ENCODE data around the gene MBOAT1.

The MBOAT1 gene

GRCh38 chr6:20241102-20241501 is 28.8 kb upstream of the MBOAT1 start:
- H3K4me3 ChIP-seq (ENCODE audit: control insufficient read depth, low read depth, low read length), result no peak overlapping the region
- TF ChIP-seq CTCF (conservative IDR thresholded peaks at IDR 0.05; ENCODE audit: control insufficient read depth, insufficient read depth, low read depth, low read length), result no peak
- DNase-seq (ENCODE audit: low read depth), result no peak

DNA sequence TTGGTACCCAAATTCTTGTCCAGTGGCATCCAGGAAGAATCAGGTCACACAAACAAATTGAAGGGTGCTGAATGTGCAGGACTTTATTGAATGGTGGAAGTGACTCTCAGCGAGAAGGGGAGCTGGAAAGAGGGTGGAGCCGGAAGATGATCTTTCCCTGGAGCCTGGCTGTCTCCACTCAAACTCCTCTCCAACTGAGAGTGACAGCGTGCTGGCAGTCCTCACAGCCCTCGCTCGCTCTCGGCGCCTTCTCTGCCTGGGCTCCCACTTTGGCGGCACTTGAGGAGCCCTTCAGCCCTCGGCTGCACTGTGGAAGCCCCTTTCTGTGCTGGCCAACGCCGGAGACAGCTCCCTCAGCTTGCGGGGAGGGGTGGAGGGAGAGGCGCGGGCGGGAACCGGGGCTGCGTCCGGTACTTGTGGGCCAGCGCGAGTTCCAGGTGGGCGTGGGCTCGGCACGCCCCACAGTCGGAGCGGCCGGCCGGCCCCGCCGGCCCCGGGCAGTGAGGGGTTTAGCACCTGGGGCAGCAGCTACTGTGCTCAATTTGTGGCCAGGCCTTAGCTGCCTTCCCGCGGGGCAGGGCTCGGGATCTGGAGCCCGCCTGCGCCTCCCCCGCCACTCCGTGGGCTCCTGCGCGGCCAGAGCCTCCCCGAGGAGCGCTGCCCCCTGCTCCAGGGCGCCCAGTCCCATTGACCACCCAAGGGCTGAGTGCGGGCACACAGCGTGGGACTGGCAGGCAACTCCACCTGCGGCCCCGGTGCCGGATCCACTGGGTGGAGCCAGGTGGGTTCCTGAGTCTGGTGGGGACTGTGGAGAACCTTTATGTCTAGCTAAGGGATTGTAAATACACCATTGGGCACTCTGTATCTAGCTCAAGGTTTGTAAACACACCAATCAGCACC is 26.7 kb upstream of the MBOAT1 start:
- DNase-seq (ENCODE audit: low read depth), result no peak
- no peak for TF ChIP-seq CTCF (conservative IDR thresholded peaks at IDR 0.05; ENCODE audit: control insufficient read depth, insufficient read depth, low read depth, low read length)

DNA sequence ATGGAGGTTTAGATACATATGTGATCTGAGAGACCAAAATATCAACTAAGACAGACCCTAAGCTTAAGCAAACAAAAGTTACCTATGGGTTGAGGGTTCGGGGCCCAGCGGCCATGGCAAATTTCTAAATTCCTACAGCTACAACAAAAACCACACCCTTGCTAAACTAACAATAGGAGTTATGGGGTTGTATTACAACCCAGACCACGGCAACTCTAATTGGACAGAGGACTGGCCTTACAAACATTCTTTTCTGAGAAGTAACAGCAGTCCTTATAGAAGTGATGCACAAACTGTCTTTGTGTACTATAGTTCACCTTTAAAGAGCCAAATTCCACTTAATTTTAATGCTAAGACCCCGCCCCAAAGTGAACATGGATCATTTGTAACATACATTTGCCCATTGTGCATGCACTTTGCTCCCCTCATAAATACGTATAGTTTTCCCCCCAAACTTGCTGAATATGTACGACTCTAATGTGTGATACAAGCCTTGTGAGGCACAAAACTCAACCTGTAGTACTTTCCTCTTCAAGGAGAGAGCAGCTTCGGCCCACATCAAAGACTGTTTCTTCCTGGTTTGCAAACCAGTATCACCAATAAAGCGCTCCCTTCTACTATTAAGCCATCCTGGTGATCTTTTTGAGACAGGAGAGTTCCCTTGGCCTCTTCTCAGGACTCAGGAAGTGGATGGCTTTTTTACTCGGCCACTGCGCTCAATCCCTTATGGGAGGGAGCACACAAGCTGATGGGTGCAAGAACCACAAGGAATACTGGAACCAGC is 25.6 kb upstream of the MBOAT1 start:
- H3K4me3 ChIP-seq (ENCODE audit: control insufficient read depth, low read depth, low read length), result no peak overlapping the region
- no peak for DNase-seq (ENCODE audit: low read depth)
- no peak for TF ChIP-seq CTCF (conservative IDR thresholded peaks at IDR 0.05; ENCODE audit: control insufficient read depth, insufficient read depth, low read depth, low read length)

More for the DNA sequence above, 26.7 kb upstream of the MBOAT1 start:
- no peak overlapping the region for H3K4me3 ChIP-seq (ENCODE audit: control insufficient read depth, low read depth, low read length)

DNA sequence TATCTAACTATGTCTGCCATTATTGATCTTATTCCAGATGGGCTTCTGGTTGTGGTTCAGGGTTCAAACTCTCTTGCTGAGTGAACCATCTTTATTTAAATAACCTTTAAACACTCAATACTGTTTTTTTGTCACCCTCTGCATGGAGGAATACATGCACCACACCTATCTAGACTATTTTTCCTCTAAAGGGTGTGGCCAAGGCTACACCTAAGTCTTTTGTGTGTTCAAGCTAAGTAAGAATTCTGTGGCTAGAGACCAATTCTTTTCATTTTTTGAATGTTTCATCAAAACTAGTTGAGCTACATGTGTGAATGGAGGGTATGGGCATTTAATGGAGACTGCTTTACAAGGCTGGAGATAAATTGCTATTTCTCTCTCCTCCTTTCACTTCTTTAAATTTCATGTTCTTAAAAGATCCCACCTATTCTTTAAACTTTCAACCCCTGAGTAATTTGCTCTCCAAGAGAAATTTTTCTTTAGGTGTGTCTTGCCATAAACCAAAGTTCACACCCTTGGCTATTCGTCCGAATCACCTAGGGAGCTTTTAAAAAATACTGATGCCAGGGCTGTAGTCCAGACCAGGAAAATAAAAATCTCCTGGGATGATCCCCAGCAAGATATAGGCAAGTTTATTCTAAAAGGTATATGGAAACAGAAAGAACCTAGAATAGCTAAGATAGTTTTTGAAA is 24.8 kb upstream of the MBOAT1 start:
- DNase-seq (ENCODE audit: low read depth), result no peak
- TF ChIP-seq CTCF (conservative IDR thresholded peaks at IDR 0.05; ENCODE audit: control insufficient read depth, insufficient read depth, low read depth, low read length), result no peak
- H3K4me3 ChIP-seq (ENCODE audit: control insufficient read depth, low read depth, low read length), result no peak overlapping the region

GRCh38 chr6:20236344-20236743 is 24.1 kb upstream of the MBOAT1 start:
- no peak overlapping the region for H3K4me3 ChIP-seq (ENCODE audit: control insufficient read depth, low read depth, low read length)
- TF ChIP-seq CTCF (conservative IDR thresholded peaks at IDR 0.05; ENCODE audit: control insufficient read depth, insufficient read depth, low read depth, low read length), result no peak
- DNase-seq (ENCODE audit: low read depth), result no peak

DNA sequence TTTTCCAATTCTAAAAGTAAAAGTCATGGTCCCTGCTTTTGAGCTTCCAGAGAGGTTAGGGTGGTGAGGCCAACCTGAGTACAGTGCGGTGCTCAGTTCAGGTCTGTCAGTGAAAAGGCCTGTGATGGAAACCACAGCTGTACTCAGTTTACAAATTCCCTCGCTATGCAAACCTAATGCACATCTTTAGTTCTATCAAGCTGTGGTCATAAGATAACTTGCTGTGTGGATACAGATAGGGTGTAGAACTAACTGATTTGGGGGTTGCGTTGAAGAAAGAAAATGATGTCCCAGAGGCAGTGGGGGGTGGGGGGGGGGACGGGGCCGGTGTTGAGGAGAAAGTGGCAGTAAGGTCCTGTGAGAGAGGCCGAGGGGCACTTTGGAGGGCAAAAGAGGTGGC is 22.8 kb upstream of the MBOAT1 start:
- no peak for TF ChIP-seq CTCF (conservative IDR thresholded peaks at IDR 0.05; ENCODE audit: control insufficient read depth, insufficient read depth, low read depth, low read length)
- H3K4me3 ChIP-seq (ENCODE audit: control insufficient read depth, low read depth, low read length), result no peak overlapping the region
- DNase-seq (ENCODE audit: low read depth), result no peak

Data from fibroblast of mammary gland (primary cell).